Measurements from ENCODE around the gene TJP2.

GRCh38 chr9:69136185-69136584, 37.9 kb upstream of the TJP2 start:
- TF ChIP-seq, protein P1, sequence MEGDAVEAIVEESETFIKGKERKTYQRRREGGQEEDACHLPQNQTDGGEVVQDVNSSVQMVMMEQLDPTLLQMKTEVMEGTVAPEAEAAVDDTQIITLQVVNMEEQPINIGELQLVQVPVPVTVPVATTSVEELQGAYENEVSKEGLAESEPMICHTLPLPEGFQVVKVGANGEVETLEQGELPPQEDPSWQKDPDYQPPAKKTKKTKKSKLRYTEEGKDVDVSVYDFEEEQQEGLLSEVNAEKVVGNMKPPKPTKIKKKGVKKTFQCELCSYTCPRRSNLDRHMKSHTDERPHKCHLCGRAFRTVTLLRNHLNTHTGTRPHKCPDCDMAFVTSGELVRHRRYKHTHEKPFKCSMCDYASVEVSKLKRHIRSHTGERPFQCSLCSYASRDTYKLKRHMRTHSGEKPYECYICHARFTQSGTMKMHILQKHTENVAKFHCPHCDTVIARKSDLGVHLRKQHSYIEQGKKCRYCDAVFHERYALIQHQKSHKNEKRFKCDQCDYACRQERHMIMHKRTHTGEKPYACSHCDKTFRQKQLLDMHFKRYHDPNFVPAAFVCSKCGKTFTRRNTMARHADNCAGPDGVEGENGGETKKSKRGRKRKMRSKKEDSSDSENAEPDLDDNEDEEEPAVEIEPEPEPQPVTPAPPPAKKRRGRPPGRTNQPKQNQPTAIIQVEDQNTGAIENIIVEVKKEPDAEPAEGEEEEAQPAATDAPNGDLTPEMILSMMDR (IDR thresholded peaks at IDR 0.05): no peak
- TF ChIP-seq POLR2A (IDR thresholded peaks at IDR 0.05): no peak
